Effector memory CD4-positive, alpha-beta T cell (primary cell): ENCODE data around the gene CCDC192.

ENCODE experiments used
- DNase-seq, 3 donors: peaks; one replicate each; pipeline ENCODE4 v3.0.0-alpha.2; 2020
- H3K27ac ChIP-seq: 2 replicates; pipeline ENCODE4 v1.7.0; 2013; ENCODE audit warnings: mild to moderate bottlenecking, low read length, moderate library complexity; ENCODE audit not compliant: insufficient read depth, poor library complexity, severe bottlenecking
- H3K27me3 ChIP-seq: replicated peaks from 2 replicates; pipeline ENCODE4 v1.7.0; 2013; ENCODE audit warnings: mild to moderate bottlenecking, low read length; ENCODE audit not compliant: insufficient read depth, control insufficient read depth, poor library complexity, severe bottlenecking
- H3K36me3 ChIP-seq: 2 replicates; pipeline ENCODE4 v1.7.0; 2013; ENCODE audit warnings: mild to moderate bottlenecking, low read length, moderate library complexity; ENCODE audit not compliant: control insufficient read depth, insufficient read depth
- H3K4me1 ChIP-seq: 2 replicates; pipeline ENCODE4 v1.7.0; 2013; ENCODE audit warnings: low read length, mild to moderate bottlenecking; ENCODE audit not compliant: control insufficient read depth, insufficient read depth, poor library complexity, severe bottlenecking
- H3K4me3 ChIP-seq: 2 replicates; pipeline ENCODE4 v1.7.0; 2013; ENCODE audit warnings: low read length, low read depth, mild to moderate bottlenecking; ENCODE audit not compliant: insufficient read depth, poor library complexity, severe bottlenecking
- H3K9me3 ChIP-seq: 2 replicates; pipeline ENCODE4 v1.7.0; 2013; ENCODE audit warnings: mild to moderate bottlenecking, low read length, moderate library complexity; ENCODE audit not compliant: control insufficient read depth

The CCDC192 gene

DNA sequence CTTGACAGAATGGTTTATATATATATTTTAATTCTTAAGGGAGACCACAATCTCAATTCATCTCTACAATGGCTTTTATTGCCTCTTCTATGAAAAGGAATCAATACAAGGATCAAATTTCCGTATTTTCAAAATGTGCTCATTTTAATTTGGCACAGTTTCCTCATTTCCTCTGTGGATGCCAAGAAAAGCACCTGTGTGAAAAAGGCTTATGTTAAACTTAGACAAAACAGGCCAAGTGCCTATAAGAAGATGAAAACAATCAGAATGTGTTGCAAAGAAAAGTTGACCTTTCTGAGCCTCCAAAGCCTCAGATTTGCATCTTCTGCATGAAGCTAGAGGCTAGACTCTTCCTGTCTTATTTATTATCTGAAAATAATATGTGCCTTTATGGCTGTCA, 206.6 kb downstream of the CCDC192 start:
- H3K9me3 ChIP-seq: no peaks in the 10 kb centered on the region
- DNase-seq: no peak
- H3K4me3 ChIP-seq: no peak overlapping the region
- H3K27ac ChIP-seq: no peak overlapping the region
- H3K27me3 ChIP-seq: no peaks in the 10 kb centered on the region
- H3K36me3 ChIP-seq: no peaks in the 10 kb centered on the region
- no peaks in the 10 kb centered on the region for H3K4me1 ChIP-seq

DNA sequence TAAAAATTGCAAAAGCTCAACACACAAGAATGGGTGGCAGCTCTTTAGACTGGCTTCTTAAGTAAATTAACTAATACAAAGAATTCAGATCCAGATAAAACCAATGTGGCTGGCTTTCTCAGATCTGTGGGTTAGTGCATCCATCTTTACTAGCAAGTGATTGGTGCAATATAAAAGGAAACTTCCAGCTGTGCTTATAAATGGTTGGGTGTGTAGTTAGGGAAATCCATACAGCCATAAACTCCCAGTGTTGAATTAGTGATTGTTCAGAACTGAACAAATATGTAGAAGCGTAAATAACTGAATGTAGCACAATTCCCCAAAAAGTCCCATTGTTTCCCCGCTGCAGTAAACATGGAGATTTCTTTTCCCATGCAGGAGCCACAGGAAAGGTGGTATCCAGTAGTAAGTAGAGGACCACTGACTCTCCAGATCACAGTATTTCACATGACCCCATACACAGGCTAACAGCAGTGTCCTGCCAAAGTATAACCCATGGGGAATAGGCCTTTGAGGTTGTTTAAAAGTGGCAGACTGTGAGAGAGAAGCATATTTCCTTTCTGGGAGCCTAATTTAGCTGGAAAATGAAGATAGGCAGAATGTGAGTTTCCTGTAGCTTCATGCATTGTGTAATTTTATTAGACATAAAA, 207.2 kb downstream of the CCDC192 start:
- Histone ChIP-seq H3K36me3 (no peaks in the 10 kb centered on the region), H3K9me3 (no peaks in the 10 kb centered on the region), H3K27ac (no peak overlapping the region), H3K27me3 (no peaks in the 10 kb centered on the region), H3K4me3 (no peak overlapping the region), H3K4me1 (no peaks in the 10 kb centered on the region)
- DNase-seq: no peak

DNA sequence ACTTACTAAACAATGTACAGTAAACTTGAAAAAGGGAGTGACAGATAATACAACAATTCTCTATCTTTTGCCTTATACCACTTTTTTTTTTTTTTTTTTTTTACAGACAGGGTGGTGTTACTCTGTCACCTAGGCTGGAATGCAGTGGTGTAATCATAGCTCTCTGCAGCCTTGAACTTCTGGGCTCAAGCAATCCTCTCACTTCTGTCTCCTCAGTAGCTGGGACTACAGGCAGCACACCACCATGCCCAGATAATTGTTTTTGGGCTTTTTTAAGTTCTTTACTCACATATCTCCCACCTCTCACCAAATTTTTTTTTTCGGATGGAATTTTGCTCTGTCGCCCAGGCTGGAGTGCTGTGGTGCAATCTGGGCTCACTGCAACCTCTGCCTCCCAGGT, 208.4 kb downstream of the CCDC192 start:
- Histone ChIP-seq H3K36me3 (no peaks in the 10 kb centered on the region), H3K4me3 (no peak overlapping the region), H3K27ac (no peak overlapping the region), H3K4me1 (no peaks in the 10 kb centered on the region), H3K9me3 (no peaks in the 10 kb centered on the region), H3K27me3 (no peaks in the 10 kb centered on the region)
- DNase-seq: no peak

DNA sequence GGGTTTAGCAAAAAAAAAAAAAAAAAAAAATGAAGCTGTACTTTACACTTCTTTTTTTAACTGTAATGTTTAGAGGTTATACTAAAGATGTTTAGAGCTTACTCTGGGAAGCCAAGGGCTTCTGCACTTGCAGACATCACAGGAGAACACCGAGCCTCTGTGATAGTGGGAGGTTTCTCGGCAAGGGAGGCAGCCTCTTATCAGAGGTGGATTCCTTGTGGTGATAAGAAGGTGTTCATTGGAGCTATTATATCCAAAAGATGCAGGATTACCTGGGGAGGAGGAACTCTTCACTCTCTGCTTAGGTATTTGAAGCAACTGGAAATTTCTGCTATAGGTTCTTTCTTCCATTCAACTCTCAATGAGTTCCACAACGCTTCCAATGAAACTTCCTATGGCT, 209.2 kb downstream of the CCDC192 start:
- Histone ChIP-seq H3K27me3 (no peaks in the 10 kb centered on the region), H3K9me3 (no peaks in the 10 kb centered on the region), H3K4me3 (no peak overlapping the region), H3K4me1 (no peaks in the 10 kb centered on the region), H3K27ac (no peak overlapping the region), H3K36me3 (no peaks in the 10 kb centered on the region)
- no peak for DNase-seq

DNA sequence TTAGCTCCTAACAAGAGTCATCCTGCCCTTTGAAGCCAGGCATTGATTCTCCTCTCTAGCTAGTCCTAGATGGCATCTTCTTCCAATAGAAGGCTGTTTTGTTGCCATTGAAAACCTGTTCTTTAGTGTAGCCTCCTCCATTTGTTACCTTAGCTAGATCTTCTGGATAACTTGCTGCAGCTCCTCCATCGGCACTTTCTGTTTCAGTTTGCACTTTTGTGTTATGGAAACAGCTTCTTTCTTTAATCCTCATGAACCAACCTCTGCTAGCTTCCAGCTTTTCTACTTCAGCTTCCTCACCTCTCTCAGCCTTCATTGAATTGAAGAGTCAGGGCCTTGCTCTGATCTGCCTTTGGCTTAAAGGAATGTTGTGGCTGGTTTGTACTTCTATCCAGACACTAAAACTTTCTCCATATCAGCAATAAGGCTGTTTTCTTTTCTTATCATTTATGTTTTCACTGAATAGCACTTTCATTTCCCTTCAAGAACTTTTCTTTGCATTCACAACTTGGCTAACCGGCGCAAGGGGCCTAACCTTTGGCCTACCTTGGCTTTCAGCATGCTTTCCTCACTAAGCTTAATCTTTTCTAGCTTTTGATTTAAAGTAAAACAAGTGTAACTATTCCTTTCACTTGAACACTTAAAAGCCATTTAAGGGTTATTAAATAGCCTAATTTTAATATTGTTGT, 213.8 kb downstream of the CCDC192 start:
- DNase-seq: no peak
- no peaks in the 10 kb centered on the region for H3K27me3 ChIP-seq
- H3K36me3 ChIP-seq: no peaks in the 10 kb centered on the region
- no peaks in the 10 kb centered on the region for H3K9me3 ChIP-seq
- no peaks in the 10 kb centered on the region for H3K4me1 ChIP-seq
- H3K4me3 ChIP-seq: no peak overlapping the region
- H3K27ac ChIP-seq: no peak overlapping the region

DNA sequence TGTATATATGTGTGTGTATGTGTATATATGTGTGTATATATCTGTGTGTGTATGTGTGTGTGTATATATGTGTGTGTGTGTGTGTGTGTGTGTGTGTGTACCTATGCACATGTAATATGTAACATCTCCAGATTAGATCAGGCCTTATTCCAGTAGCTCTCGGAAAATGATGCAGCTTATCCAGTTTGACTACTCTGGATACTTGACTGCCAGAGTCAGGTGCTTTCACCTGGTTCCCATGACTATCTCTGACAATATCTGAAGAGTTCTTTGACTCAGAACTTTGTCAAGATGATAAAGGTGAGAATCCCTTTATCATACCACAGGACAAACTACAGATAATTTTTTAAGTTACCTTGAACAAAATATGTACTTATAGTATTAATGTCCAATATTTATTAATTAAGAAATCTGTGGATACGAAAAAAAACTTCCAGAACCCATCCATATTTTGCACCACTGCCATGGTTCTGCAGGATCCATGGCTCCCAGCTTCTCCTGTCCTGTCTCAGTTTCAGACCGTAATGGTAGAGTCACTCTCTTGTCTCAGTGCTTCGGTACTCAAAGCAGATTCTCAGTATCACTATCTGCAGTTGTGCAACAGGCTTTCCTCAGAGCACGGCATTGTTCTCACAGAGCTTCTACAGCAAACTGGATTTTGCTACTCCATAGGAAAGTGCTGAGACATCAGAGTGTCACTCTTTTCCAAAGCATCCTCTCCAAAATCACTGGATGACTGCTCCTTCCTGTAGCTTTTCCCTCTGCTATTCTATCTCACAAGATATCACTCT, 216.0 kb downstream of the CCDC192 start:
- no peaks in the 10 kb centered on the region for H3K27me3 ChIP-seq
- H3K4me3 ChIP-seq: no peak overlapping the region

DNA sequence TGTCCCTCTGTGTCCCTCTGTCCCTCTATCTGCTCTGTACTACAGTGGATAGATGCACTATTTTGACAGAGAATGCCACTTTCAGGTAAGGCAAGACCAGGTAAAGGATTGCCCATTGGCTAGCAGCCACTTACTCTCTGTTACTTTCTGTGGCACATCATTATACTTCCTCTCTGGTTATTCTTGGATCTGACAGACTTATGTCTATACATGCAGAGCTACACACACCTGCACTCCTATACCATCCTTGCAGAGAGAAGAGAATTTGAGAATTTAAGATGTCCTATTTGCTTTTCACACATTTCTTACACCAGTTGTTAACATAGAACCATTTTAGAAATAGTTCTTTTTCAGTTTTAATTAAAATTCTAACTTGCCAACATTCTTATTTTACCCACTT, 216.6 kb downstream of the CCDC192 start:
- no peaks in the 10 kb centered on the region for H3K9me3 ChIP-seq
- H3K4me3 ChIP-seq: no peak overlapping the region
- no peaks in the 10 kb centered on the region for H3K36me3 ChIP-seq
- H3K27ac ChIP-seq: no peak overlapping the region
- no peaks in the 10 kb centered on the region for H3K4me1 ChIP-seq
- no peak for DNase-seq
- no peaks in the 10 kb centered on the region for H3K27me3 ChIP-seq

More for the DNA sequence above, 216.0 kb downstream of the CCDC192 start:
- no peak for DNase-seq
- Histone ChIP-seq H3K4me1 (no peaks in the 10 kb centered on the region), H3K27ac (no peak overlapping the region), H3K9me3 (no peaks in the 10 kb centered on the region), H3K36me3 (no peaks in the 10 kb centered on the region)

DNA sequence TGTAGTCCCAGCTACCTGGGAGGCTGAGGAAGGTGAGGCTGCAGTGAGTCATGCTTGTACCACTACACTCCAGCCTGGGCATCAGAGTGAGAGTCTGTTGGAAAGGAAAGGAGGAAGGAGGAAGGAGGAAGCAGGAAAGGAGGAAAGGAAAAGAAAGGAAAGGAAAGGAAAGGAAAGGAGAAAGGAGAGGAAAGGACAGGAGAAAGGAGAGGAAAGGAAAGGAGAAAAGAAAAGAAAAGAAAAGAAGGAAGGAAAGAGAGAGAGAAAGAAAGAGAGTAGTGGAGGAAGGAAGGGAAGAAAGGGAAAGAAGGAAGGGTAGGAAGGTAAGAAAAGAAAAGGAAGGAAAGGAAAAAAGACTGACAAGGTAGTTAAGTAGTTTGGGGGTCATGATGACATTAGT, 217.7 kb downstream of the CCDC192 start:
- H3K27ac ChIP-seq: no peak overlapping the region
- H3K4me3 ChIP-seq: no peak overlapping the region
- no peaks in the 10 kb centered on the region for H3K36me3 ChIP-seq
- H3K4me1 ChIP-seq: no peaks in the 10 kb centered on the region
- no peaks in the 10 kb centered on the region for H3K27me3 ChIP-seq
- no peak for DNase-seq
- H3K9me3 ChIP-seq: no peaks in the 10 kb centered on the region

DNA sequence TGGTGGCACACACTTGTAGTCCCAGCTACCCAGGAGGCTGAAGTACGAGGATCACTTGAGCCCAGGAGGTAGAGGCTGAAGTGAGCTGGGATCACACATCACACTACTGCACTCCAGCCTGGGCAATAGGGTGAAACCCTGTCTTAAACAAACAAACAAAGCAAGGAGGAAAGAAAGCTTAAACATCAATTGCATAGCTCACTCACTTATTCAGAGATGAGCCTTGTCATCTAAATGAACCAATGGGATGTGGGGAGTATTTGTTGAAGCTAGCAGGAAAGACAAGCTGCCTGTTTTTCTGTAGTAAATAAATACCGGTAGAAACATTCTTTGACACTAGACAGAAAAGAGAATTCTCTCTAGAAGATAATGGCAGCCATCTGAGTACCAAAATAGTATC, 219.4 kb downstream of the CCDC192 start:
- H3K36me3 ChIP-seq: no peaks in the 10 kb centered on the region
- H3K27ac ChIP-seq: no peak overlapping the region
- no peaks in the 10 kb centered on the region for H3K27me3 ChIP-seq
- no peaks in the 10 kb centered on the region for H3K9me3 ChIP-seq
- H3K4me3 ChIP-seq: no peak overlapping the region
- no peak for DNase-seq
- H3K4me1 ChIP-seq: no peaks in the 10 kb centered on the region
